GM12878 (cell line): ENCODE data around the gene CAMKK1. TPM values are rescaled to one million over a fixed set of nuclear protein-coding genes. Genes with fewer than 3 reads are reported as not detected.

Experiments used
- ATAC-seq: fragments of 200-7000 bp; cut with Tn5 transposase; 3 replicates; pipeline ENCODE4 v1.9.1; 2020; ENCODE audit warnings: mild to moderate bottlenecking, moderate library complexity
- BruUV-seq: library from RNA; stranded (reverse); fragments of 400-500 nt; replicated peaks from 2 replicates; lab custom pipeline; 2021; lab: Mats Ljungman, UMichigan
- CTCF ChIA-PET: fragments of 300-600 bp; sonication (Branson Sonifier 250); formaldehyde crosslinking; extraction: SDS; loops from one replicate; lab custom pipeline; 2021; ENCODE audit warnings: inconsistent platforms; lab: Yijun Ruan, JAX
- POLR2A ChIA-PET: fragments of 350-600 bp; formaldehyde crosslinking; extraction: SDS; loops from one replicate; lab custom pipeline; 2021; ENCODE audit warnings: inconsistent platforms; lab: Charles Lee
- RAD21 ChIA-PET: fragments of 300-600 bp; sonication (Branson Sonifier 250); formaldehyde crosslinking; loops from one replicate; lab custom pipeline; 2023; ENCODE audit warnings: antibody characterized with exemption; ENCODE audit not compliant: unreplicated experiment; lab: Charles Lee
- SMC1A ChIA-PET: fragments of 300-600 bp; sonication (Branson Sonifier 250); formaldehyde crosslinking; loops from one replicate; lab custom pipeline; 2023; ENCODE audit not compliant: unreplicated experiment, uncharacterized antibody; lab: Charles Lee
- DNase-seq: peaks from one replicate; pipeline ENCODE4 v3.0.0-alpha.2; 2011; ENCODE audit warnings: low read depth, low spot score
- FAIRE-seq: peaks from 3 replicates; lab custom pipeline; 2011; peaks lifted over from hg19 to GRCh38; lab: Jason Lieb, UNC
- H2AFZ ChIP-seq: 2 replicates; pipeline ENCODE4 v1.6.0; 2011; ENCODE audit warnings: low read depth, low read length, control low read depth; ENCODE audit not compliant: control insufficient read depth
- H3K27ac ChIP-seq: 2 replicates; pipeline ENCODE4 v1.5.1; 2011; ENCODE audit warnings: control low read depth; ENCODE audit not compliant: control insufficient read depth, insufficient read depth
- H3K27me3 ChIP-seq, 2 experiments: replicated peaks in 1 of 2; 2 replicates each; pipeline versions ENCODE4 v1.6.0 to v1.6.1; 2011; ENCODE audit warnings: low read length in 1 of 2; ENCODE audit not compliant: control insufficient read depth in 2 of 2, insufficient read depth in 2 of 2
- H3K36me3 ChIP-seq, 2 experiments: 2 replicates each; pipeline ENCODE4 v1.5.1; 2011; ENCODE audit warnings: low read length in 1 of 2; ENCODE audit not compliant: control insufficient read depth in 2 of 2, insufficient read depth in 2 of 2
- H3K4me1 ChIP-seq: 2 replicates; pipeline ENCODE4 v1.6.1; 2011; ENCODE audit warnings: mild to moderate bottlenecking, low read length, moderate library complexity, mixed read lengths; ENCODE audit not compliant: control insufficient read depth, insufficient read depth
- H3K4me2 ChIP-seq: 2 replicates; pipeline ENCODE4 v1.6.0; 2011; ENCODE audit warnings: control low read depth; ENCODE audit not compliant: control insufficient read depth, insufficient read depth
- H3K4me3 ChIP-seq: fragments of 200-600 bp; sonication (generic); 2 replicates; pipeline ENCODE4 v1.5.1; 2016
- H3K79me2 ChIP-seq: 2 replicates; pipeline ENCODE4 v1.6.0; 2011; ENCODE audit warnings: low read length; ENCODE audit not compliant: control insufficient read depth, insufficient read depth
- H3K9ac ChIP-seq: 2 replicates; pipeline ENCODE4 v1.8.0; 2011; ENCODE audit warnings: low read length, control low read depth, mixed read lengths; ENCODE audit not compliant: control insufficient read depth, insufficient read depth
- H3K9me3 ChIP-seq: replicated peaks from 3 replicates; pipeline ENCODE4 v1.5.1; 2011; ENCODE audit warnings: mild to moderate bottlenecking, low read length; ENCODE audit not compliant: control insufficient read depth, insufficient read depth
- H4K20me1 ChIP-seq: 2 replicates; pipeline ENCODE4 v1.6.0; 2011; ENCODE audit not compliant: control insufficient read depth, insufficient read depth
- DPF2 ChIP-seq: fragments of 450-650 bp; IDR thresholded peaks from 2 replicates; pipeline ENCODE4 v1.6.1; 2017; ENCODE audit warnings: mild to moderate bottlenecking
- EED ChIP-seq: sonication (generic); IDR thresholded peaks from 2 replicates; pipeline ENCODE4 v1.6.1; 2016; ENCODE audit warnings: antibody characterized with exemption, low read depth
- ESRRA ChIP-seq: IDR thresholded peaks from 2 replicates; pipeline ENCODE4 v1.6.1; 2012; ENCODE audit warnings: mild to moderate bottlenecking, low read length, improper control_type of control experiment
- HSF1 ChIP-seq: fragments of 150-350 bp; IDR thresholded peaks from 2 replicates; pipeline ENCODE4 v1.6.1; 2014; ENCODE audit warnings: mild to moderate bottlenecking, low read depth, low read length
- MEF2B ChIP-seq: fragments of 450-650 bp; IDR thresholded peaks from 2 replicates; pipeline ENCODE4 v1.6.1; 2018; ENCODE audit warnings: mild to moderate bottlenecking, moderate library complexity; ENCODE audit not compliant: partially characterized antibody, poor library complexity, severe bottlenecking
- RAD21 ChIP-seq: IDR thresholded peaks from 2 replicates; pipeline ENCODE4 v1.6.1; 2011; ENCODE audit warnings: mild to moderate bottlenecking, low read depth, low read length, moderate library complexity; ENCODE audit not compliant: insufficient read depth
- SMARCA5 ChIP-seq: fragments of 450-650 bp; IDR thresholded peaks from 2 replicates; pipeline ENCODE4 v1.6.1; 2017; ENCODE audit warnings: mild to moderate bottlenecking
- STAT1 ChIP-seq: fragments of 450-650 bp; conservative IDR thresholded peaks from 2 replicates; pipeline ENCODE4 v1.6.1; 2014; ENCODE audit warnings: antibody characterized with exemption, mild to moderate bottlenecking
- ZSCAN29 ChIP-seq: fragments of 450-650 bp; IDR thresholded peaks from 2 replicates; pipeline ENCODE4 v1.6.1; 2017; ENCODE audit warnings: mild to moderate bottlenecking, moderate library complexity
- WGBS: methylation state at CpG from one replicate; pipeline ENCODE4 v1.1.6; 2016; ENCODE audit warnings: low lambda C conversion rate; ENCODE audit not compliant: insufficient replicate concordance, insufficient coverage; ENCODE audit errors: missing lambda C conversion rate; 5-methylcytosine and 5-hydroxymethylcytosine counted together
- in situ Hi-C: fragments of 300-500 bp; cut with MboI; formaldehyde crosslinking; loops from 9 replicates; pipeline ENCODE4 v1.14.3; 2018; ENCODE audit warnings: mixed read lengths
- intact Hi-C: fragments of 100-400 bp; cut with micrococcal nuclease; formaldehyde crosslinking; loops from one replicate; pipeline ENCODE4 v1.14.2; 2022; ENCODE audit not compliant: unreplicated experiment
- polyA plus RNA-seq, 11 experiments: library from polyadenylated mRNA; depleted of rRNA in 4 of 11; unstranded in 6 of 11; stranded (reverse) in 5 of 11; fragments of >200 nt; fragmentation: Nextera tagmentation in 4 of 11; fragmentation: Illumina TruSeq in 1 of 11; extraction: Ambion mirVana in 4 of 11; extraction: Trizol in 1 of 11; gene quantifications; 1 replicate in 1 of 11; 2 replicates in 10 of 11; pipeline versions ENCODE4 v1.2.1 to v1.2.3, GENCODE V29; 2011 to 2016; ENCODE audit warnings: inconsistent platforms in 2 of 11, missing spikeins in 2 of 11, low read depth in 1 of 11
- total RNA-seq, 4 experiments: library from RNA; depleted of rRNA in 3 of 4; stranded (reverse); fragments of >200 nt in 3 of 4; fragmentation: Illumina TruSeq in 1 of 4; extraction: Trizol in 1 of 4; gene quantifications; 2 replicates each; pipeline versions ENCODE4 v1.2.1 to v1.2.3, GENCODE V29; 2013 to 2021

Gene CAMKK1
- total and polyA plus RNA-seq, 10 of the 15 experiments (the other 5 are each of a cell fraction or from before 2014, with no cell fraction given) = 0.06 to 0.84 (median 0.37) TPM

GRCh38 chr17:3926860-3927627 is 34.2 kb upstream of the CAMKK1 start:
- Histone ChIP-seq H3K27ac (no peak overlapping the region), H3K4me3 (no peak overlapping the region), H3K4me1 (no peaks in the 10 kb centered on the region), H3K79me2 (no peaks in the 10 kb centered on the region), H3K9me3 (no peaks in the 10 kb centered on the region), H4K20me1 (no peaks in the 10 kb centered on the region), H2AFZ (no peak overlapping the region), H3K27me3 (no peaks in the 10 kb centered on the region), H3K4me2 (no peak overlapping the region), H3K9ac (no peak overlapping the region), H3K36me3 (peaks cover 0 to 5% of the 10 kb centered on the region in 2 experiments; a peak in 3 of 4 replicates)
- FAIRE-seq (no peak), ATAC-seq (no peak), DNase-seq (no peak)
- 93% methylated on average over 13 of the region's 16 CpGs for WGBS
- intact Hi-C loops (no loop called here), in situ Hi-C loops (no loop called here)
- RAD21 ChIA-PET = no interaction called here
- no TSS peak for BruUV-seq
- POLR2A ChIA-PET = no interaction called here
- SMC1A ChIA-PET = no interaction called here
- no peak for TF ChIP-seq SMARCA5
- no peak for TF ChIP-seq MEF2B
- TF ChIP-seq RAD21 = no peak
- TF ChIP-seq EED = no peak
- TF ChIP-seq HSF1 = no peak
- no peak for TF ChIP-seq STAT1
- TF ChIP-seq ESRRA = no peak
- TF ChIP-seq ZSCAN29 = no peak
- no peak for TF ChIP-seq DPF2
- CTCF ChIA-PET = interaction anchor here (2.9 kb wide), 1 partner anchor 13 kb away, joined by 8 read pairs; no protein-coding TSS in a partner anchor
